Measurements from ENCODE around the gene POR.

- TF ChIP-seq ARID4B (CRISPR knock-in tag; IDR thresholded peaks at IDR 0.05; ENCODE audit: borderline replicate concordance) (no peak), CTCF (IDR thresholded peaks at IDR 0.05) (no peak), ZNF219 (CRISPR knock-in tag; IDR thresholded peaks at IDR 0.05; ENCODE audit: borderline replicate concordance) (no peak), E2F5 (CRISPR knock-in tag; IDR thresholded peaks at IDR 0.05) (no peak), MXD4 (CRISPR knock-in tag; IDR thresholded peaks at IDR 0.05; ENCODE audit: borderline replicate concordance) (no peak)
Observed at GRCh38 chr7:75951506-75951905, 36.6 kb downstream of the POR start.

Data from WTC11 (cell line).